HepG2 (cell line): ENCODE measurements around the gene OSCP1. TPM values are rescaled to one million over a fixed set of nuclear protein-coding genes. Genes with fewer than 3 reads are reported as not detected.

Experiments
- MTA1 ChIP-seq: sonication (generic); formaldehyde crosslinking; IDR thresholded peaks from 2 replicates; pipeline ENCODE4 v1.4.0; 2020; ENCODE audit warnings: missing genetic modification reagents, mild to moderate bottlenecking, borderline replicate concordance
- MTERF4 ChIP-seq: sonication (generic); formaldehyde crosslinking; IDR thresholded peaks from 2 replicates; pipeline ENCODE4 v1.8.0; 2023; ENCODE audit warnings: mild to moderate bottlenecking, missing genetic modification reagents
- TCF12 ChIP-seq, 2 experiments: fragments of 450-650 bp in 1 of 2; sonication (generic) in 1 of 2; formaldehyde crosslinking in 1 of 2; IDR thresholded peaks; 2 replicates each; pipeline versions ENCODE4 v1.6.1 to v1.8.0; 2017 to 2022; ENCODE audit warnings: antibody characterized with exemption in 1 of 2, mild to moderate bottlenecking in 1 of 2, missing genetic modification reagents in 1 of 2, moderate library complexity in 1 of 2
- TRIM24 ChIP-seq: sonication (generic); formaldehyde crosslinking; IDR thresholded peaks from 2 replicates; pipeline ENCODE4 v1.8.0; 2022; ENCODE audit warnings: mild to moderate bottlenecking, missing genetic modification reagents
- UBTF ChIP-seq: sonication (generic); formaldehyde crosslinking; IDR thresholded peaks from 2 replicates; pipeline ENCODE4 v1.4.0; 2020; ENCODE audit warnings: mild to moderate bottlenecking, missing genetic modification reagents
- ZGPAT ChIP-seq: IDR thresholded peaks from 2 replicates; pipeline ENCODE4 v1.6.1; 2016; ENCODE audit warnings: mild to moderate bottlenecking
- ZHX1 ChIP-seq: sonication (generic); formaldehyde crosslinking; IDR thresholded peaks from 2 replicates; pipeline ENCODE4 v1.8.1; 2022; ENCODE audit warnings: low read depth, mild to moderate bottlenecking, missing genetic modification reagents
- ZNF280B ChIP-seq: sonication (generic); formaldehyde crosslinking; IDR thresholded peaks from 2 replicates; pipeline ENCODE4 v1.5.0; 2020; ENCODE audit warnings: missing genetic modification reagents, mild to moderate bottlenecking, borderline replicate concordance
- ZNF510 ChIP-seq: sonication (generic); formaldehyde crosslinking; IDR thresholded peaks from 2 replicates; pipeline ENCODE4 v1.4.0; 2020; ENCODE audit warnings: low read depth, mild to moderate bottlenecking, missing genetic modification reagents
- ZNF704 ChIP-seq: sonication (generic); formaldehyde crosslinking; IDR thresholded peaks from 2 replicates; pipeline ENCODE4 v1.8.1; 2023; ENCODE audit warnings: mild to moderate bottlenecking, inconsistent platforms, moderate library complexity, missing genetic modification reagents, borderline replicate concordance
- ZSCAN5A ChIP-seq: sonication (generic); formaldehyde crosslinking; IDR thresholded peaks from 2 replicates; pipeline ENCODE4 v1.8.0; 2022; ENCODE audit warnings: mild to moderate bottlenecking, missing genetic modification reagents, borderline replicate concordance
- polyA plus RNA-seq, 8 experiments: library from polyadenylated mRNA; depleted of rRNA in 3 of 8; stranded (reverse) in 7 of 8; unstranded in 1 of 8; fragments of >200 nt; fragmentation: Illumina TruSeq in 4 of 8; extraction: Trizol in 4 of 8; gene quantifications; 2 replicates each; pipeline versions ENCODE4 v1.2.1 to v1.2.3, GENCODE V29; 2011 to 2016; ENCODE audit warnings: low read depth in 4 of 8, missing spikeins in 1 of 8, mixed read lengths in 1 of 8; ENCODE audit not compliant: insufficient read depth in 1 of 8
- total RNA-seq, 5 experiments: library from RNA; depleted of rRNA; stranded (reverse); fragments of >200 nt; fragmentation: Illumina TruSeq; extraction: Trizol; gene quantifications; 2 replicates each; pipeline ENCODE4 v1.2.3, GENCODE V29; 2016; ENCODE audit warnings: low read depth in 1 of 5

OSCP1 gene
- total and polyA plus RNA-seq, 2 of the 13 experiments (the other 11 are each of a cell fraction or from before 2014, with no cell fraction given): 0.60 to 0.84 TPM

- TF ChIP-seq MTERF4 (CRISPR knock-in tag) (peak; percentile 6; the same call in 1 of the 2 replicates), ZNF510 (0 out of 2 replicates have a peak, but pooled peaks have one; percentile 21), TRIM24 (CRISPR knock-in tag) (no peak), ZNF704 (CRISPR knock-in tag) (0 out of 2 replicates have a peak, but pooled peaks have one; percentile 26), ZSCAN5A (CRISPR knock-in tag) (0 out of 2 replicates have a peak, but pooled peaks have one; percentile 26), MTA1 (CRISPR knock-in tag) (no peak), TCF12 (IDR thresholded peaks at IDR 0.05) (no peak), TCF12 (CRISPR knock-in tag; IDR thresholded peaks at IDR 0.05) (no peak), ZNF280B (CRISPR knock-in tag) (peak; percentile 56; the same call in 1 of the 2 replicates), UBTF (CRISPR knock-in tag) (no peak), ZGPAT (no peak), ZHX1 (CRISPR knock-in tag) (no peak)
Observed at GRCh38 chr1:36401602-36402503, 48.4 kb downstream of the OSCP1 start (continued).
